Mucosa of descending colon (tissue), 3 donors: Measurements from ENCODE around the gene RPS10. TPM values are rescaled to one million over a fixed set of nuclear protein-coding genes. Genes with fewer than 3 reads are reported as not detected.

Source experiments
- ATAC-seq: fragments of 200-7000 bp; cut with Tn5 transposase; one replicate; pipeline ENCODE4 v1.9.1; 2020; ENCODE audit warnings: mild to moderate bottlenecking, moderate library complexity
- DNase-seq, 3 donors: peaks; one replicate each; pipeline ENCODE4 v3.0.0-alpha.2; 2020
- H3K36me3 ChIP-seq: fragments of 200-600 bp; one replicate; pipeline ENCODE4 v1.8.0; 2021; ENCODE audit warnings: low read depth, mild to moderate bottlenecking
- H3K4me1 ChIP-seq: fragments of 200-600 bp; one replicate; pipeline ENCODE4 v1.8.0; 2021; ENCODE audit warnings: low read depth, mild to moderate bottlenecking
- H3K4me3 ChIP-seq: fragments of 200-600 bp; one replicate; pipeline ENCODE4 v1.8.0; 2021; ENCODE audit warnings: mild to moderate bottlenecking
- H3K9me3 ChIP-seq: fragments of 200-600 bp; one replicate; pipeline ENCODE4 v1.8.0; 2021; ENCODE audit warnings: mild to moderate bottlenecking
- intact Hi-C, 2 donors: fragments of 100-400 bp; cut with DNase I in 1 of 2; cut with micrococcal nuclease in 1 of 2; formaldehyde crosslinking; loops; one replicate each; pipeline versions ENCODE4 v1.11.0 to v1.11.1; 2022; cut with DNase I, micrococcal nuclease
- total RNA-seq, 3 donors: library from RNA; stranded (reverse); fragmentation: NEBNext Ultra II Directional in 2 of 3; extraction: Animal tissue kit (Norgen Biotek cat#: 25700) in 2 of 3; gene quantifications; one replicate each; pipeline versions ENCODE4 v1.2.1 to v1.2.4, GENCODE V29; 2021 to 2023
- TF ChIP-seq, protein P1 (sequence below): fragments of 200-600 bp; IDR thresholded peaks from one replicate; pipeline ENCODE4 v1.8.0; 2022; ENCODE audit warnings: antibody characterized with exemption, mild to moderate bottlenecking
- donor health status: DM: no; HTN: no; CAD: no; lungs with moderate emphysema.
- donor health status: DM: no; HTN: no; CAD: no.
- donor health status: DM: no; HTN: yes; CAD: no.

Gene RPS10
- total RNA-seq, 3 donors from 2014 or later, result 999 to 1,006 (median 1,004) TPM

- no peaks in the 10 kb centered on the region for H3K36me3 ChIP-seq
- intact Hi-C loops, result no loop called here
- DNase-seq (no peak), ATAC-seq (no peak)
- peaks cover 6% of the 10 kb centered on the region for H3K4me1 ChIP-seq
- no peaks in the 10 kb centered on the region for H3K9me3 ChIP-seq
- TF ChIP-seq, protein P1, sequence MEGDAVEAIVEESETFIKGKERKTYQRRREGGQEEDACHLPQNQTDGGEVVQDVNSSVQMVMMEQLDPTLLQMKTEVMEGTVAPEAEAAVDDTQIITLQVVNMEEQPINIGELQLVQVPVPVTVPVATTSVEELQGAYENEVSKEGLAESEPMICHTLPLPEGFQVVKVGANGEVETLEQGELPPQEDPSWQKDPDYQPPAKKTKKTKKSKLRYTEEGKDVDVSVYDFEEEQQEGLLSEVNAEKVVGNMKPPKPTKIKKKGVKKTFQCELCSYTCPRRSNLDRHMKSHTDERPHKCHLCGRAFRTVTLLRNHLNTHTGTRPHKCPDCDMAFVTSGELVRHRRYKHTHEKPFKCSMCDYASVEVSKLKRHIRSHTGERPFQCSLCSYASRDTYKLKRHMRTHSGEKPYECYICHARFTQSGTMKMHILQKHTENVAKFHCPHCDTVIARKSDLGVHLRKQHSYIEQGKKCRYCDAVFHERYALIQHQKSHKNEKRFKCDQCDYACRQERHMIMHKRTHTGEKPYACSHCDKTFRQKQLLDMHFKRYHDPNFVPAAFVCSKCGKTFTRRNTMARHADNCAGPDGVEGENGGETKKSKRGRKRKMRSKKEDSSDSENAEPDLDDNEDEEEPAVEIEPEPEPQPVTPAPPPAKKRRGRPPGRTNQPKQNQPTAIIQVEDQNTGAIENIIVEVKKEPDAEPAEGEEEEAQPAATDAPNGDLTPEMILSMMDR, result no peak
- no peak overlapping the region for H3K4me3 ChIP-seq
Measured at GRCh38 chr6:34396518-34396917, 29.4 kb downstream of the RPS10 start.

GRCh38 chr6:34393966-34394305 is 31.9 kb downstream of the RPS10 start:
- no peak for ATAC-seq
- TF ChIP-seq, protein P1, result no peak
- no peaks in the 10 kb centered on the region for H3K36me3 ChIP-seq
- H3K4me3 ChIP-seq, result no peak overlapping the region
- H3K9me3 ChIP-seq, result no peaks in the 10 kb centered on the region
- peaks cover 13% of the 10 kb centered on the region for H3K4me1 ChIP-seq
- intact Hi-C loops, result no loop called here
- no peak for DNase-seq

- TF ChIP-seq, protein P1, result no peak
- peaks cover 13% of the 10 kb centered on the region for H3K4me1 ChIP-seq
- peak overlapping the region; percentile 81 for H3K4me3 ChIP-seq
- no peaks in the 10 kb centered on the region for H3K9me3 ChIP-seq
- intact Hi-C loops, result no loop called here
- peak; percentile 62 for ATAC-seq
- no peaks in the 10 kb centered on the region for H3K36me3 ChIP-seq
- DNase-seq, result peak; percentile 62 to 72 (median 66)
Measured at GRCh38 chr6:34393191-34393965, 32.5 kb downstream of the RPS10 start.

- TF ChIP-seq, protein P1, result peak; percentile 64
- peaks cover 13% of the 10 kb centered on the region for H3K4me1 ChIP-seq
- intact Hi-C loops, result no loop called here
- peak within 1 kb of the TSS; percentile 81 for H3K4me3 ChIP-seq
- no peaks in the 10 kb centered on the region for H3K9me3 ChIP-seq
- no peaks in the 10 kb centered on the region for H3K36me3 ChIP-seq
- ATAC-seq (peak; percentile 94), DNase-seq (peak; percentile 92 to 96 (median 95))
Measured at GRCh38 chr6:34392497-34393190, 33.2 kb downstream of the RPS10 start, which contains the start of gene NUDT3. TSS of gene NUDT3 (minus strand) at chr6:34392669. CDS start at chr6:34392362, 307 bp downstream.

DNA sequence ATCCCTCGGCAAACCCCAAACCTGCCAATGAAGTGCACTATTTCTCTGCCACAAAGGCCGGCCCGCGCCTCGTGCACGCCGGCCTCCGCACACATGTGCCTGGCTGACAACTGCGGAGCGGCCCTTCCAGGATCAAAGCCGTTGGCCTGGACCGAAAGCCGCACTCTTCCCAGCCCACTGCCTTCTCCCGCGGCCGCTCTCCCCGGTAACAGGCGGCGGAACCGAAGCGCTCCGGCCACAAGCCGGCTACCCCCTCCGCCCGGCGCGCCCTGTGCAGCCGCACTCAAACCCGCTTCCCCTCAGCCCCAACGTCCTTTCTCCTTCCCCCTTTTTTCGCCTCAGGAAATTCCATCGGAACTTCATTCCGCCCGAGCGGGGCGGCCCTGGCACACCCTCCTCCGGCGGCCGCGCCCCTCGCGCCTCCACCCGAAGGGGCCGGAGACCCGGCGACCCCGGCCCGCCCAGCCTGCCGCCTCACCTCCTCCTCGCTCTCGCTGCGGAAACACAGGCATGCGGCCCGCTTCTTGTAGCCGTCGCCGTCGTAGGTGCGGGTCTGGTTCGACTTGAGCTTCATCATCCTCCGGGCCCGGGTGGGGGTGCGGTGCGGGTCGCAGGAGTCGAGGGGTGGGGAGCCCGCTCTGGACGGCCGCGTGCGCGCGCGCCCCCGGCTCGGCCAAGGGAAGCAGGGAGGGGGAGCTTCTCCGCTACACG is 33.9 kb downstream of the RPS10 start:
- Histone ChIP-seq H3K4me1 (peaks cover 13% of the 10 kb centered on the region), H3K36me3 (no peaks in the 10 kb centered on the region), H3K4me3 (peak overlapping the region; percentile 81), H3K9me3 (no peaks in the 10 kb centered on the region)
- intact Hi-C loops, result no loop called here
- peak; percentile 50 for ATAC-seq
- TF ChIP-seq, protein P1, result no peak
- DNase-seq, result peak; percentile 57 to 77 (median 74)
